ENCODE results near the gene FAF1.

DNA sequence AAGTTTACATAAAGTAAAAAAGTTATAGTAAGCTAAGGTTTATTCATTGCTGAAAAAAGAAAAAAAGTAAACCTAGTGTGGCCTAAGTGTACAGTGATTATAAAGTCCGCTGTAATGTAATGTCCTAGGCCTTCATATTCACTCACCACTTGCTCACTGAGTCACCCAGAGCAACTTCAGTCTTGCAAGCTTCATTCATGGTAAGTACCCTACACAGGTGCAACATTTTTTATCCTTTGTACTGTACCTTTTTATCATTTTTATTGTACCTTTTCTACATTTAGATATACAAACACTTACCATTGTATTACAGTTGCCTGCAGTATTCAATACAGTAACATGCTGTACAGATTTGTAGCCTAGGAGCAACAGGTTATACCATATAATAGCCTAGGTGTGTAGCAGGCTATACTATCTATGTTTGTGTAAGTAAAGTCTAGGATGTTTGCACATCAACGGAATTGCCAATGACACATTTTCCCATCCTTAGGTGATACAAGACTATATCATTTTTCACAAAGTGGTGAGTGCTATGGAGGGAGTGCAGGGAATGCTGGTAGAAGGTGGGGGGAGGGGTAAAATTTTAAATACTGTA, 478.8 kb downstream of the FAF1 start:
- TF ChIP-seq, protein P1, sequence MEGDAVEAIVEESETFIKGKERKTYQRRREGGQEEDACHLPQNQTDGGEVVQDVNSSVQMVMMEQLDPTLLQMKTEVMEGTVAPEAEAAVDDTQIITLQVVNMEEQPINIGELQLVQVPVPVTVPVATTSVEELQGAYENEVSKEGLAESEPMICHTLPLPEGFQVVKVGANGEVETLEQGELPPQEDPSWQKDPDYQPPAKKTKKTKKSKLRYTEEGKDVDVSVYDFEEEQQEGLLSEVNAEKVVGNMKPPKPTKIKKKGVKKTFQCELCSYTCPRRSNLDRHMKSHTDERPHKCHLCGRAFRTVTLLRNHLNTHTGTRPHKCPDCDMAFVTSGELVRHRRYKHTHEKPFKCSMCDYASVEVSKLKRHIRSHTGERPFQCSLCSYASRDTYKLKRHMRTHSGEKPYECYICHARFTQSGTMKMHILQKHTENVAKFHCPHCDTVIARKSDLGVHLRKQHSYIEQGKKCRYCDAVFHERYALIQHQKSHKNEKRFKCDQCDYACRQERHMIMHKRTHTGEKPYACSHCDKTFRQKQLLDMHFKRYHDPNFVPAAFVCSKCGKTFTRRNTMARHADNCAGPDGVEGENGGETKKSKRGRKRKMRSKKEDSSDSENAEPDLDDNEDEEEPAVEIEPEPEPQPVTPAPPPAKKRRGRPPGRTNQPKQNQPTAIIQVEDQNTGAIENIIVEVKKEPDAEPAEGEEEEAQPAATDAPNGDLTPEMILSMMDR (IDR thresholded peaks at IDR 0.05) = no peak
- TF ChIP-seq POLR2A (IDR thresholded peaks at IDR 0.05) = no peak
